Measurements from ENCODE around the gene SLC22A25. TPM values are rescaled to one million over a fixed set of nuclear protein-coding genes. Genes with fewer than 3 reads are reported as not detected.

The SLC22A25 gene
- total and polyA plus RNA-seq, 2 of the 13 experiments (the other 11 are each of a cell fraction or from before 2014, with no cell fraction given) = 0.18 to 0.42 TPM

GRCh38 chr11:63240791-63241379 is 2.5 kb downstream of the SLC22A25 start (continued):
- 0 out of 2 replicates have a peak, but pooled peaks have one; percentile 18 for TF ChIP-seq HNF1A (IDR thresholded peaks at IDR 0.05; ENCODE audit: low read depth)
- peak; percentile 42; the same call in 1 of the 2 replicates for TF ChIP-seq HNF1A (CRISPR knock-in tag; IDR thresholded peaks at IDR 0.05; ENCODE audit: borderline replicate concordance)
- TF ChIP-seq ZNF205 (CRISPR knock-in tag; IDR thresholded peaks at IDR 0.05) = peak; percentile 44; the same call in 1 of the 2 replicates
- peak; percentile 43; the same call in 1 of the 2 replicates for TF ChIP-seq TSC22D2 (CRISPR knock-in tag; IDR thresholded peaks at IDR 0.05; ENCODE audit: borderline replicate concordance)
- TF ChIP-seq NR2F6 (IDR thresholded peaks at IDR 0.05) = peak; percentile 59
- peak; percentile 68 for TF ChIP-seq NR2F6 (CRISPR knock-in tag; IDR thresholded peaks at IDR 0.05)
- TF ChIP-seq ZNF569 (CRISPR knock-in tag; IDR thresholded peaks at IDR 0.05; ENCODE audit: borderline replicate concordance) = peak; percentile 83; the same call in 1 of the 2 replicates
- TF ChIP-seq ZNF331 (CRISPR knock-in tag; IDR thresholded peaks at IDR 0.05) = peak; percentile 70; the same call in 1 of the 2 replicates
- TF ChIP-seq NR2F2 (IDR thresholded peaks at IDR 0.05; ENCODE audit: borderline replicate concordance, low read depth) = peak; percentile 67; the same call in 1 of the 2 replicates
- TF ChIP-seq USF2 (IDR thresholded peaks at IDR 0.05; ENCODE audit: low read depth, low read length) = no peak
- 0 out of 2 replicates have a peak, but pooled peaks have one; percentile 24 for TF ChIP-seq USF2 (CRISPR knock-in tag; IDR thresholded peaks at IDR 0.05; ENCODE audit: borderline replicate concordance)
- TF ChIP-seq FOXO1 (CRISPR knock-in tag; IDR thresholded peaks at IDR 0.05) = peak; percentile 16; the same call in 1 of the 2 replicates
- TF ChIP-seq PRDM10 (CRISPR knock-in tag; IDR thresholded peaks at IDR 0.05; ENCODE audit: low read depth) = no peak; the same call in 1 of the 2 replicates
- TF ChIP-seq ZNF878 (CRISPR knock-in tag; IDR thresholded peaks at IDR 0.05) = peak; percentile 86; the same call in 1 of the 2 replicates
- peak; percentile 83 for TF ChIP-seq ONECUT2 (CRISPR knock-in tag; IDR thresholded peaks at IDR 0.05)
- TF ChIP-seq ZNF354B (CRISPR knock-in tag; IDR thresholded peaks at IDR 0.05) = no peak
- TF ChIP-seq CREB1 (IDR thresholded peaks at IDR 0.05) = no peak
- peak; percentile 63 for TF ChIP-seq CREB1 (CRISPR knock-in tag; IDR thresholded peaks at IDR 0.05)
- TF ChIP-seq ZNF619 (CRISPR knock-in tag; IDR thresholded peaks at IDR 0.05) = no peak
- 0 out of 2 replicates have a peak, but pooled peaks have one; percentile 67 for TF ChIP-seq MBD4 (IDR thresholded peaks at IDR 0.05; ENCODE audit: borderline replicate concordance, low read length)

Measured in HepG2 (cell line).